Mucosa of descending colon (tissue), 3 donors: ENCODE data around the gene SLC25A21. TPM values are rescaled to one million over a fixed set of nuclear protein-coding genes. Genes with fewer than 3 reads are reported as not detected.
"Not testable (repeated sequence)": the region's sequence is repeated elsewhere in the genome, so short reads cannot be mapped to it uniquely, and the experiment has no call there.

ENCODE experiments used
- ATAC-seq: fragments of 200-7000 bp; cut with Tn5 transposase; one replicate; pipeline ENCODE4 v1.9.1; 2020; ENCODE audit warnings: mild to moderate bottlenecking, moderate library complexity
- DNase-seq, 3 donors: peaks; one replicate each; pipeline ENCODE4 v3.0.0-alpha.2; 2020
- H3K36me3 ChIP-seq: fragments of 200-600 bp; one replicate; pipeline ENCODE4 v1.8.0; 2021; ENCODE audit warnings: low read depth, mild to moderate bottlenecking
- H3K4me1 ChIP-seq: fragments of 200-600 bp; one replicate; pipeline ENCODE4 v1.8.0; 2021; ENCODE audit warnings: low read depth, mild to moderate bottlenecking
- H3K4me3 ChIP-seq: fragments of 200-600 bp; one replicate; pipeline ENCODE4 v1.8.0; 2021; ENCODE audit warnings: mild to moderate bottlenecking
- H3K9me3 ChIP-seq: fragments of 200-600 bp; one replicate; pipeline ENCODE4 v1.8.0; 2021; ENCODE audit warnings: mild to moderate bottlenecking
- intact Hi-C, 2 donors: fragments of 100-400 bp; cut with DNase I in 1 of 2; cut with micrococcal nuclease in 1 of 2; formaldehyde crosslinking; loops; one replicate each; pipeline versions ENCODE4 v1.11.0 to v1.11.1; 2022; cut with DNase I, micrococcal nuclease
- total RNA-seq, 3 donors: library from RNA; stranded (reverse); fragmentation: NEBNext Ultra II Directional in 2 of 3; extraction: Animal tissue kit (Norgen Biotek cat#: 25700) in 2 of 3; gene quantifications; one replicate each; pipeline versions ENCODE4 v1.2.1 to v1.2.4, GENCODE V29; 2021 to 2023
- TF ChIP-seq, protein P1 (sequence below): fragments of 200-600 bp; IDR thresholded peaks from one replicate; pipeline ENCODE4 v1.8.0; 2022; ENCODE audit warnings: antibody characterized with exemption, mild to moderate bottlenecking
- donor health status: DM: no; HTN: no; CAD: no; lungs with moderate emphysema.
- donor health status: DM: no; HTN: no; CAD: no.
- donor health status: DM: no; HTN: yes; CAD: no.

The SLC25A21 gene
- total RNA-seq, 3 donors from 2014 or later = 0.31 to 1.4 (median 0.61) TPM

DNA sequence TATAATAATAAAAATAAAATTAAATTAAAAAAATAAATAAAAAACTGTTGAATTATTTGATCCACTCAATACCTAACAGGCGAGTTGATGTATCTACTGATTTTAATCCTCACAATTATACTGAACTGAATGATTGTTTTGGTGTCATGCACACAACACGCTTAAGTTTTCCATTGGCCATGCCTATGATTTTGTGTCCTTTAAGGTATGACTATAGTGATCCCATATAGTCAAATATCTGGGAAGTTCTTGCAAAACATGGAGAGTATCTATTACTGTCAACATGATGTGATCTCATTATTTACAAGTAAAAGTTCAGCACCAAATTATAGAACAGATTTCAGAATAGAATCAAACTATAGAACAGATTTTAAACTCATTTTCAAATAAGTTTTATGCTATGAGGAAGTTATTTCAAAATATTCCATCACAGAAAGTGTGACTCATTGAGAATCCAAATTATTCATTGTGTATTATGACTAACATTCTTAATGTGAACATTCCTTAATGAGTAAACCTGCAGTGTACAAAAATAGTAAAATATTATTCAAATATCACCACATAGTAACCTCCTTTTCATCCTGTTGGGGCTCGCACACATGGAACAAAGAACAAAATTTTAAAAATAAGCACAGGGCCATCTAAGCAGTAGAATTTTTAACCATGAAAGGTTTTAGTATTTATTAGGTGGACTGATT, 190.4 kb downstream of the SLC25A21 start:
- no peaks in the 10 kb centered on the region for H3K4me1 ChIP-seq
- H3K4me3 ChIP-seq = no peak overlapping the region
- ATAC-seq (no peak), DNase-seq (no peak)
- TF ChIP-seq, protein P1, sequence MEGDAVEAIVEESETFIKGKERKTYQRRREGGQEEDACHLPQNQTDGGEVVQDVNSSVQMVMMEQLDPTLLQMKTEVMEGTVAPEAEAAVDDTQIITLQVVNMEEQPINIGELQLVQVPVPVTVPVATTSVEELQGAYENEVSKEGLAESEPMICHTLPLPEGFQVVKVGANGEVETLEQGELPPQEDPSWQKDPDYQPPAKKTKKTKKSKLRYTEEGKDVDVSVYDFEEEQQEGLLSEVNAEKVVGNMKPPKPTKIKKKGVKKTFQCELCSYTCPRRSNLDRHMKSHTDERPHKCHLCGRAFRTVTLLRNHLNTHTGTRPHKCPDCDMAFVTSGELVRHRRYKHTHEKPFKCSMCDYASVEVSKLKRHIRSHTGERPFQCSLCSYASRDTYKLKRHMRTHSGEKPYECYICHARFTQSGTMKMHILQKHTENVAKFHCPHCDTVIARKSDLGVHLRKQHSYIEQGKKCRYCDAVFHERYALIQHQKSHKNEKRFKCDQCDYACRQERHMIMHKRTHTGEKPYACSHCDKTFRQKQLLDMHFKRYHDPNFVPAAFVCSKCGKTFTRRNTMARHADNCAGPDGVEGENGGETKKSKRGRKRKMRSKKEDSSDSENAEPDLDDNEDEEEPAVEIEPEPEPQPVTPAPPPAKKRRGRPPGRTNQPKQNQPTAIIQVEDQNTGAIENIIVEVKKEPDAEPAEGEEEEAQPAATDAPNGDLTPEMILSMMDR = no peak
- H3K36me3 ChIP-seq = no peaks in the 10 kb centered on the region
- intact Hi-C loops = no loop called here
- no peaks in the 10 kb centered on the region for H3K9me3 ChIP-seq

DNA sequence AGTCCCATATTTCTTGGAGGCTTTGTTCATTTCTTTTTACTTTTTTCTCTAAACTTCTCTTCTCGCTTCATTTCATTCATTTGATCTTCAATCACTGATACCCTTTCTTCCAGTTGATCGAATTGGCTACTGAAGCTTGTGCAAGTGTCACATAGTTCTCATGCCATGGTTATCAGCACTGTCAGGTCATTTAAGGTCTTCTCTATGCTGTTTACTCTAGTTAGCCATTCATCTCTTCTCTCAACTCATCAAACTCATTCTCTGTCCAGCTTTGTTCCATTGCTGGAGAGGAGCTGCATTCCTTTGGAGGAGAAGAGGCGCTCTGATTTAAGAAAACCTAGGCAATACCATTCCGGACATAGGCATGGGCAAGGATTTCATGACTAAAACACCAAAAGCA, 192.0 kb downstream of the SLC25A21 start:
- H3K9me3 ChIP-seq, H3K4me1 ChIP-seq, DNase-seq, H3K36me3 ChIP-seq, ATAC-seq, H3K4me3 ChIP-seq, intact Hi-C loops: not testable (repeated sequence)

- H3K36me3 ChIP-seq = no peaks in the 10 kb centered on the region
- TF ChIP-seq, protein P1 = no peak
- intact Hi-C loops = no loop called here
- no peak overlapping the region for H3K4me3 ChIP-seq
- no peaks in the 10 kb centered on the region for H3K4me1 ChIP-seq
- DNase-seq (no peak), ATAC-seq (no peak)
- H3K9me3 ChIP-seq = no peaks in the 10 kb centered on the region
These were observed 192.5 kb downstream of the SLC25A21 start for GRCh38 chr14:36979863-36980262.

DNA sequence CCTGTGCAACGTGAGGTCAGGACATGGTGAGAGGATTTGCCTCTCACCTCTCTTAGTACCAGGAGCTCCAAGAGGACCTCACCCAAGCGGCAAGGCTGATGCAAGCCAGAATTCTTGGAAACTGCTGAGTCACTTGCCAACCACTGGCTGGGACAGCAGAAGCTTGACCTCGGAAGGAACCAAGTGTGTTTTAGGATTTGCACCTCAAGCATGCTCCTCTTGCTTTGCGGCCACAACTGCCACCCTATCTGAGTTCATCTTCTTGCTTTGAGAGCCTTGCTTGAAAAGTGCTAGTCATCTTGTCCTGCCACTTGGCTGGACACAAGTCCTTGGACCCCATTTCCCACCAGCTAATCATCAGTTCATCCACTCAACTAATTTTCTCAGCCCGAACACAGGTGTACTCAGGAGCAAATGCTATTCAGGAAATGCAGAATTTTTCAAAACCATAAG, 195.8 kb downstream of the SLC25A21 start:
- TF ChIP-seq, protein P1 = no peak
- no peak for ATAC-seq

DNA sequence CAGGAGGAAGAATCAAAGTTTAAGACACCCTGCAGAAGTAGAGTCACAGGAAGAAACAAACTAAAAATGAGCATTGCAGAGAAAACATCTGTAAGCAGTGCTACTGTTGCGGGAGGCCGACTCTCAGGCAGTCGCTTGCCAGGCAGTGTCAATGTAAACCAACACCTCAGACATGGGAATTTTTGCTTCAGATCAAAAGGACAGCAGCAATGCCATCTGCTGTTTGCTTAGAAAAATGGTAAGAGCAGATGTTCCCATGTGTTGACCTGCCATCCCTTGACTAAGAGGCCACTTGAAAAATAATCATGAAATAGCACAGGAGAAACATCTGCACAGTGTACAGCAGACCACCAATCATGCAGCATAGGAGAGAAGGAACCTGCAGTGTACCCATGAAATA, 196.6 kb downstream of the SLC25A21 start:
- TF ChIP-seq, protein P1 = no peak
- ATAC-seq (no peak), DNase-seq (no peak)
- no peaks in the 10 kb centered on the region for H3K4me1 ChIP-seq
- intact Hi-C loops = no loop called here
- no peak overlapping the region for H3K4me3 ChIP-seq
- H3K9me3 ChIP-seq = no peaks in the 10 kb centered on the region
- no peaks in the 10 kb centered on the region for H3K36me3 ChIP-seq

More for the DNA sequence above, 195.8 kb downstream of the SLC25A21 start:
- no peak overlapping the region for H3K4me3 ChIP-seq
- intact Hi-C loops = no loop called here
- no peaks in the 10 kb centered on the region for H3K9me3 ChIP-seq
- no peaks in the 10 kb centered on the region for H3K4me1 ChIP-seq
- no peak for DNase-seq
- no peaks in the 10 kb centered on the region for H3K36me3 ChIP-seq

DNA sequence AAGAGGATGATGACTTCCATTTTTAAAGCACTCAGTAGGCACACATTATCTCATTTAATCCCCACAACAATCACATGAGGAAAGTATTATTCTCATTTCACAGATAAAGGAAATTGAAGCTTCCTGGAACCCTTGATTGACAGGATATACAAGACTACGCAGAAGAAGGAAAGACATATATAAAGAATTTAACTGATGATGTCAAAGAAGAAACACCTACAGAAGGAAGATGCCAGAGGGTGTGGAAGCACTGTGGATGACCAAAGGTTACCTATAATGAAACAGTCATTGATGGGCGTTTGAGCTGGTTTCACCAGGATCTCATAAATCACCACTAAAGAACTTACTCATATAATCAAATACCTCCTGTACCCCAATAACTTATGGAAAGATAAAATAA, 197.4 kb downstream of the SLC25A21 start:
- intact Hi-C loops = no loop called here
- H3K36me3 ChIP-seq = no peaks in the 10 kb centered on the region
- H3K4me3 ChIP-seq = no peak overlapping the region
- TF ChIP-seq, protein P1 = no peak
- ATAC-seq = no peak
- H3K4me1 ChIP-seq = no peaks in the 10 kb centered on the region
- no peak for DNase-seq
- no peaks in the 10 kb centered on the region for H3K9me3 ChIP-seq
